ENCODE results near the gene OR6C6.
"Not testable (repeated sequence)": the region's sequence is repeated elsewhere in the genome, so short reads cannot be mapped to it uniquely, and the experiment has no call there.

The OR6C6 gene

GRCh38 chr12:55296469-55296868 is at the start of gene OR6C6:
TSS of gene OR6C6 (minus strand) at chr12:55296569. CDS start at chr12:55295232, 1,337 bp downstream.
- H3K4me1 Mint-ChIP-seq: no peaks in the 10 kb centered on the region
- H3K27me3 Mint-ChIP-seq: no peaks in the 10 kb centered on the region
- no peak for DNase-seq
- CTCF ChIA-PET: no interaction called here
- H3K9me3 Mint-ChIP-seq: no peaks in the 10 kb centered on the region
- H3K36me3 Mint-ChIP-seq: no peaks in the 10 kb centered on the region
- no peak within 1 kb of the TSS for H3K27ac Mint-ChIP-seq
- no peak within 1 kb of the TSS for H3K4me3 Mint-ChIP-seq

GRCh38 chr12:55336002-55336401 is 39.6 kb upstream of the OR6C6 start:
- peaks cover 4% of the 10 kb centered on the region for H3K27me3 Mint-ChIP-seq
- H3K36me3 Mint-ChIP-seq: no peaks in the 10 kb centered on the region
- CTCF ChIA-PET: no interaction called here
- no peaks in the 10 kb centered on the region for H3K4me1 Mint-ChIP-seq
- no peak for DNase-seq
- H3K4me3 Mint-ChIP-seq: no peak overlapping the region
- no peaks in the 10 kb centered on the region for H3K9me3 Mint-ChIP-seq
- no peak overlapping the region for H3K27ac Mint-ChIP-seq

- Mint-ChIP-seq H3K4me1 (no peaks in the 10 kb centered on the region), H3K27me3 (no peaks in the 10 kb centered on the region), H3K27ac (no peak within 1 kb of the TSS), H3K36me3 (no peaks in the 10 kb centered on the region), H3K9me3 (no peaks in the 10 kb centered on the region), H3K4me3 (no peak within 1 kb of the TSS)
- CTCF ChIA-PET: no interaction called here
- DNase-seq: no peak
These were observed 34.1 kb upstream of the OR6C6 start, which contains the start of gene OR6C3 for GRCh38 chr12:55330446-55330845. TSS of gene OR6C3 (plus strand) at chr12:55330746. CDS start at chr12:55331701, 955 bp downstream.

GRCh38 chr12:55325801-55326200 is 29.4 kb upstream of the OR6C6 start:
- H3K27me3 Mint-ChIP-seq, CTCF ChIA-PET, H3K4me1 Mint-ChIP-seq, H3K9me3 Mint-ChIP-seq, H3K36me3 Mint-ChIP-seq, DNase-seq, H3K4me3 Mint-ChIP-seq, H3K27ac Mint-ChIP-seq: not testable (repeated sequence)

- Mint-ChIP-seq H3K4me1 (no peaks in the 10 kb centered on the region), H3K27me3 (no peaks in the 10 kb centered on the region), H3K36me3 (no peaks in the 10 kb centered on the region), H3K9me3 (no peaks in the 10 kb centered on the region), H3K4me3 (no peak overlapping the region), H3K27ac (no peak overlapping the region)
- CTCF ChIA-PET: no interaction called here
- no peak for DNase-seq
These were observed 23.8 kb upstream of the OR6C6 start for GRCh38 chr12:55320201-55320600.

- Mint-ChIP-seq H3K27me3 (no peaks in the 10 kb centered on the region), H3K27ac (no peak within 1 kb of the TSS), H3K9me3 (no peaks in the 10 kb centered on the region), H3K4me1 (no peaks in the 10 kb centered on the region), H3K4me3 (no peak within 1 kb of the TSS), H3K36me3 (no peaks in the 10 kb centered on the region)
- CTCF ChIA-PET: no interaction called here
- DNase-seq: no peak
These were observed 17.7 kb upstream of the OR6C6 start, which contains the start of gene OR6C1 for GRCh38 chr12:55314043-55314442. TSS of gene OR6C1 (plus strand) at chr12:55314343. CDS start at chr12:55320600, 6,257 bp downstream.

GRCh38 chr12:55289999-55290398 is 6.4 kb downstream of the OR6C6 start:
- Mint-ChIP-seq H3K4me1 (no peaks in the 10 kb centered on the region), H3K27ac (no peak overlapping the region), H3K27me3 (no peaks in the 10 kb centered on the region), H3K4me3 (no peak overlapping the region), H3K9me3 (no peaks in the 10 kb centered on the region), H3K36me3 (no peaks in the 10 kb centered on the region)
- CTCF ChIA-PET: no interaction called here
- no peak for DNase-seq

GRCh38 chr12:55280991-55281390 is 15.4 kb downstream of the OR6C6 start:
- DNase-seq: no peak
- CTCF ChIA-PET: no interaction called here
- H3K36me3 Mint-ChIP-seq: no peaks in the 10 kb centered on the region
- H3K4me1 Mint-ChIP-seq: no peaks in the 10 kb centered on the region
- H3K4me3 Mint-ChIP-seq: no peak overlapping the region
- H3K27ac Mint-ChIP-seq: no peak overlapping the region
- no peaks in the 10 kb centered on the region for H3K9me3 Mint-ChIP-seq
- H3K27me3 Mint-ChIP-seq: no peaks in the 10 kb centered on the region

GRCh38 chr12:55258303-55258702 is 38.1 kb downstream of the OR6C6 start:
- no peak overlapping the region for H3K27ac Mint-ChIP-seq
- peaks cover 4% of the 10 kb centered on the region for H3K27me3 Mint-ChIP-seq
- CTCF ChIA-PET: no interaction called here
- no peaks in the 10 kb centered on the region for H3K9me3 Mint-ChIP-seq
- no peaks in the 10 kb centered on the region for H3K36me3 Mint-ChIP-seq
- no peak overlapping the region for H3K4me3 Mint-ChIP-seq
- no peak for DNase-seq
- no peaks in the 10 kb centered on the region for H3K4me1 Mint-ChIP-seq

- Mint-ChIP-seq H3K27ac (no peak overlapping the region), H3K9me3 (no peaks in the 10 kb centered on the region), H3K4me1 (no peaks in the 10 kb centered on the region), H3K27me3 (no peaks in the 10 kb centered on the region), H3K4me3 (no peak overlapping the region), H3K36me3 (no peaks in the 10 kb centered on the region)
- no peak for DNase-seq
- CTCF ChIA-PET: no interaction called here
These were observed 39.5 kb downstream of the OR6C6 start for GRCh38 chr12:55256831-55257230.

GRCh38 chr12:55253281-55253680 is 43.1 kb downstream of the OR6C6 start:
- H3K9me3 Mint-ChIP-seq: no peaks in the 10 kb centered on the region
- no peaks in the 10 kb centered on the region for H3K27me3 Mint-ChIP-seq
- no peak for DNase-seq
- H3K4me3 Mint-ChIP-seq: no peak overlapping the region
- no peaks in the 10 kb centered on the region for H3K4me1 Mint-ChIP-seq
- H3K36me3 Mint-ChIP-seq: no peaks in the 10 kb centered on the region
- CTCF ChIA-PET: no interaction called here
- H3K27ac Mint-ChIP-seq: no peak overlapping the region

- no peak for DNase-seq
- Mint-ChIP-seq H3K9me3 (no peaks in the 10 kb centered on the region), H3K36me3 (no peaks in the 10 kb centered on the region), H3K4me3 (no peak overlapping the region), H3K4me1 (no peaks in the 10 kb centered on the region), H3K27me3 (peaks cover 4% of the 10 kb centered on the region), H3K27ac (no peak overlapping the region)
- CTCF ChIA-PET: no interaction called here
These were observed 45.4 kb downstream of the OR6C6 start for GRCh38 chr12:55250944-55251343.

GRCh38 chr12:55246159-55246558 is 50.2 kb downstream of the OR6C6 start:
- Mint-ChIP-seq H3K27ac (no peak overlapping the region), H3K4me1 (no peaks in the 10 kb centered on the region), H3K9me3 (no peaks in the 10 kb centered on the region), H3K27me3 (peaks cover 4% of the 10 kb centered on the region), H3K4me3 (no peak overlapping the region), H3K36me3 (no peaks in the 10 kb centered on the region)
- no peak for DNase-seq
- CTCF ChIA-PET: interaction anchor here (0.7 kb wide), 1 partner anchor 588 kb away, joined by 3 read pairs; no protein-coding TSS in a partner anchor

- no peak within 1 kb of the TSS for H3K4me3 Mint-ChIP-seq
- no peaks in the 10 kb centered on the region for H3K4me1 Mint-ChIP-seq
- no peak within 1 kb of the TSS for H3K27ac Mint-ChIP-seq
- H3K27me3 Mint-ChIP-seq: peaks cover 4% of the 10 kb centered on the region
- no peaks in the 10 kb centered on the region for H3K9me3 Mint-ChIP-seq
- H3K36me3 Mint-ChIP-seq: no peaks in the 10 kb centered on the region
- no peak for DNase-seq
- CTCF ChIA-PET: no interaction called here
These were observed 52.1 kb downstream of the OR6C6 start, which contains the start of gene OR6C74 for GRCh38 chr12:55244309-55244708. TSS of gene OR6C74 (plus strand) at chr12:55244609. CDS start at chr12:55247288, 2,679 bp downstream.
